Head of caudate nucleus (tissue), 42 donors: ENCODE data around the gene TPPP.

Experiments
- DNase-seq, 42 donors: peaks; one replicate each; pipeline versions ENCODE4 v3.0.0 to v3.0.0-alpha.2; 2020 to 2021; ENCODE audit warnings: mixed read lengths in 7 of 42
- intact Hi-C: fragments of 100-400 bp; cut with DNase I; formaldehyde crosslinking; loops from one replicate; pipeline ENCODE4 v1.15.0; 2022

Gene TPPP

GRCh38 chr5:623531-623930 lies 69.6 kb downstream of the TPPP start:
- intact Hi-C loops: no loop called here
- peak in 20 of 42 donors; percentile 11 to 70 (median 34) for DNase-seq

- DNase-seq: peak in 6 of 42 donors; percentile 4 to 29 (median 18)
- intact Hi-C loops: no loop called here
Observed at GRCh38 chr5:622946-623522, 70.1 kb downstream of the TPPP start.

- peak in 2 of 42 donors; percentile 5 to 26 for DNase-seq
- intact Hi-C loops: no loop called here
Observed at GRCh38 chr5:622359-622758, 70.8 kb downstream of the TPPP start.

GRCh38 chr5:621341-621761 lies 71.8 kb downstream of the TPPP start:
- DNase-seq: peak in 5 of 42 donors; percentile 1 to 26 (median 9)
- intact Hi-C loops: no loop called here

- intact Hi-C loops: no loop called here
- peak in 6 of 42 donors; percentile 1 to 31 (median 6) for DNase-seq
Observed at GRCh38 chr5:620586-621180, 72.5 kb downstream of the TPPP start.

GRCh38 chr5:620152-620551 lies 73.0 kb downstream of the TPPP start:
- peak in 5 of 42 donors; percentile 1 to 29 (median 9) for DNase-seq
- intact Hi-C loops: no loop called here

- intact Hi-C loops: loop anchor here (5.0 to 10.0 kb wide), 2 partner anchors 45 to 142 kb away; no protein-coding TSS in a partner anchor
- peak in 5 of 42 donors; percentile 4 to 21 (median 13) for DNase-seq
Observed at GRCh38 chr5:619444-619843, 73.7 kb downstream of the TPPP start.

- peak in 3 of 42 donors; percentile 1 to 15 (median 6) for DNase-seq
- intact Hi-C loops: loop anchor here (5.0 to 10.0 kb wide), 2 partner anchors 46 to 141 kb away; no protein-coding TSS in a partner anchor
Observed at GRCh38 chr5:618450-618849, 74.7 kb downstream of the TPPP start.

- intact Hi-C loops: loop anchor here (5.0 to 10.0 kb wide), 2 partner anchors 47 to 141 kb away; no protein-coding TSS in a partner anchor
- peak in 3 of 42 donors; percentile 3 to 12 (median 12) for DNase-seq
Observed at GRCh38 chr5:617896-618295, 75.3 kb downstream of the TPPP start.

GRCh38 chr5:616484-617039 lies 76.6 kb downstream of the TPPP start:
- peak in 7 of 42 donors; percentile 2 to 27 (median 10) for DNase-seq
- intact Hi-C loops: loop anchor here (5.0 to 10.0 kb wide), 2 partner anchors 48 to 139 kb away; no protein-coding TSS in a partner anchor

- intact Hi-C loops: loop anchor here (10.0 kb wide), 1 partner anchor 52 kb away; no protein-coding TSS in a partner anchor
Observed at GRCh38 chr5:612498-613424, 80.4 kb downstream of the TPPP start.

GRCh38 chr5:611731-612486 lies 81.2 kb downstream of the TPPP start, which contains the start of gene CEP72:
Gene CEP72, plus strand, starts transcription at chr5:612340. Its CDS starts 22 bp downstream, at chr5:612362.
- intact Hi-C loops: loop anchor here (10.0 kb wide), 1 partner anchor 53 kb away; no protein-coding TSS in a partner anchor
- DNase-seq: peak; percentile 76 to 97 (median 94)

More at GRCh38 chr5:612498-613424, 80.4 kb downstream of the TPPP start:
- peak in 8 of 42 donors; percentile 2 to 37 (median 20) for DNase-seq

GRCh38 chr5:610744-611730 lies 82.1 kb downstream of the TPPP start:
- intact Hi-C loops: loop anchor here (10.0 kb wide), 1 partner anchor 54 kb away; no protein-coding TSS in a partner anchor
- DNase-seq: peak in 8 of 42 donors; percentile 3 to 39 (median 21)

- peak in 9 of 42 donors; percentile 6 to 33 (median 21) for DNase-seq
- intact Hi-C loops: loop anchor here (10.0 kb wide), 1 partner anchor 55 kb away; no protein-coding TSS in a partner anchor
Observed at GRCh38 chr5:610011-610743, 83.0 kb downstream of the TPPP start.
